Activated CD4-positive, alpha-beta T cell treated with anti-CD3 and anti-CD28 coated beads for 48 hours (primary cell): ENCODE results near the gene PPFIA2.

ENCODE experiments used
- DNase-seq: peaks from one replicate; pipeline ENCODE4 v3.0.0-alpha.2; 2020

PPFIA2 gene

GRCh38 chr12:81542065-81543010 lies 216.8 kb downstream of the PPFIA2 start:
- DNase-seq, result no peak

GRCh38 chr12:81541121-81541520 lies 218.0 kb downstream of the PPFIA2 start:
- DNase-seq, result no peak

DNA sequence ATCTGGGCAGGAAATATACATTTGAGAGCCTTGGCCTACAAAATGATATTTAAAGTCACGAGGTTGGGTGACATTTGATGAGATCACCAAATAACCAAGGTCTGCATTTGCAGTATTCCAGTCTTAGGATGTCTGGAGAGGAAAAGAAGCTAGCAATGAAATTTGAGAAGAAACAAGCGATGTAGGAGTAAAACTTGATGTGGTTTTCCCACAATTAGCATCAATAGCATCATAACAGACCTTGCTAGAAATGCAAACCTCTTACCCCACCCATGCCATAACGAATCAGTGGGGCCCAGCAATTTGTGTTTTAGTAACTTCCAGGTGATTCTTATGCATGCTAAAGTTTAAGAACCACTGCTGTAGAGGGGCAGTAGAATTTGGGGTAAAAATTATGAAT lies 219.9 kb downstream of the PPFIA2 start:
- DNase-seq, result no peak

- DNase-seq, result no peak
These were observed 226.1 kb downstream of the PPFIA2 start for GRCh38 chr12:81533054-81533453.

GRCh38 chr12:81530352-81530751 lies 228.8 kb downstream of the PPFIA2 start:
- DNase-seq, result no peak

DNA sequence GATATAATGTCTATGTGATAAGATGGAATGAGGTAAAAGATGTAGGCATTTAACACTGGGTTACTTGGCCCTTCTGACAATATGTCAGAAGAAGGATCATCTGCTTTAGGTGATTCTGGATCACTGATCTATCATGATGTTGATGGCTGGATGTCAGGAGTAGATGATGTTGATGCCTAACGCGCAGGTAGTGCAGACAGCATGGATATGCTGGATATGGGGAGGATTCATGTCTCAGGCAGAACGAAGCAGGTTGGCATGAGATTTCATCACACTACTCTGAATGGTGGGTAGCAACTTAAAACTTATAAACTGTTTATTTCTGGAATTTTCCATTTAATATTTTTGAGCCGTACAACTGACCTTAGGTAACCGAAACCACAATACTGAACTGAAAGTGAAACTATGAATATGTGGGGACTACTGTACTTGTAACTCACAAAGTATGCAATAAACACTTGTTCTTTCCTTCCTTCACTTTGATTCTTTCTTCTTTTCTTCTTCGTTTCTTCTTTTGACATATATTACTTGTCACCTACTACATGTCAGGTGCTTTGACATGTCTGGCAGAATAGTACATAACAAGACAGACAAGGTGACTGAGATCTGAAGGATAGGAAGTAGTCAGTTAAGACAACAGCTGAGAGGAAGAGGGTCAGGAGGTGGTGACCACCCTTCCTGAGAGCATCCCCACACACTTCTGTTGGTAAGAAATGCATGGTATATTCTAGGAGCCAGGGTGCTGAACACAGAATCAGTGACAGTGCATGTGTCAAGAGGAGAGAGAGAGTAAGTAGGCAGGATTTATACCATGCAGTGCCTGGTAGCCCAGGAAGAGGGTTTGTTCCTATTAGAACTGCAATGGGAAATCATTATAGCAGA lies 238.8 kb downstream of the PPFIA2 start:
- DNase-seq, result no peak

DNA sequence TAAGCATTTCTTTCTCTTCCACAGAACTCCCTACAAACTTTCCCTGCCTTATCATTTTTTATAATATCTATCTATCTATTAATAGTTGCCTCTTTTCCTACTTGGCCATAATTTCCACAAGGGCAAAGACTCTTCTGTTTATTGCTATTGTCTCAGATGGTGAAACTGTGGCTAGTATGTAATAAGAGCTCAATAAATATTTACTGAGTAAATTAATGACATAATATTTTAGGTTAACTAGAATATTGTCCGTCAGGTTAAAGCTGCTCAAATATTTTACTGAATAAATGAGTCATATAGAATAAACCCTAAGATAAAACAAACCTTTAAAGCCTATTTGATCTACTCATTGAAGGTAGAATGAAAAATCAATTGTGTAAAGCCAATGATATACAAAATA lies 240.5 kb downstream of the PPFIA2 start:
- no peak for DNase-seq

DNA sequence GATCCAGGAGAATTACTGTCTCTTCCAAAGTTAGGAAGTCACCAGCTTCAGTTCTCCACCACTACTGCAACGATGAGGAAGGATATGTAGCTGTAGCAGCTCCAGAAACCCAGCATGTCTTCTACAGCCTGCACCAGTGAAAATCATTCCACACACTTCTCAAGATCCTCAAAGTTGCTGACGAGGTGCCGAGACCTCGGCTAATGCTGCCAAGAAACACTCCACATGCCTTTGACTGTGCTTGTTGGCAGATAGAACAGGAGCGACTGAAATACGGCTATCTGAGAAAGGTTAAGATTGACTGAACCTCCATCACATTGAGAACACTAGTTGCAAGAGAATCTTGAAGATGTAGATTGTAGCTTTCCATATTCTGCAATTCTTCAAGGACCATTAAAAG lies 241.9 kb downstream of the PPFIA2 start:
- no peak for DNase-seq

- no peak for DNase-seq
These were observed 256.0 kb downstream of the PPFIA2 start for GRCh38 chr12:81502912-81503695.

DNA sequence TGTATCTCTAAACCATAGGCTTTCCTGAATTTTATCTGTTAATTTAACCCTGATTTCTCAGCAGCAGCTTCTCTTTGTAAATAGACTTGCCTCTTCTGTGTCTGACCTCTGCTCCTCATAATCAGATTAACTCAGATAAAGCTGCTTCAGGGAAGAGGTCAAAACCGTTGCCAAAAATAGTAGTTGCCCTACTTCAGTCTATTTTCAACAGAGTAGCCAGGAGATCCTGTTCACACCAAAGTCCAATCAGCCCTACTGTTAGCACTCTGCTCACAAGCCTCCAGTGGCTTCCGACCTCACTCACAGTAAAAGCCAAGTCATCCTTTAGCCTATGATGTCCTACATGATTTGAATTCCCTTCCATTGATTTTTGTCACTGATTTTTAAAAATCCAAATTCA lies 258.4 kb downstream of the PPFIA2 start:
- DNase-seq, result no peak

- no peak for DNase-seq
These were observed 259.3 kb downstream of the PPFIA2 start for GRCh38 chr12:81499809-81500208.

- DNase-seq, result no peak
These were observed 266.9 kb downstream of the PPFIA2 start for GRCh38 chr12:81492131-81492720.

- no peak for DNase-seq
These were observed 286.2 kb downstream of the PPFIA2 start for GRCh38 chr12:81472934-81473333.

GRCh38 chr12:81470923-81471322 lies 288.2 kb downstream of the PPFIA2 start:
- no peak for DNase-seq

DNA sequence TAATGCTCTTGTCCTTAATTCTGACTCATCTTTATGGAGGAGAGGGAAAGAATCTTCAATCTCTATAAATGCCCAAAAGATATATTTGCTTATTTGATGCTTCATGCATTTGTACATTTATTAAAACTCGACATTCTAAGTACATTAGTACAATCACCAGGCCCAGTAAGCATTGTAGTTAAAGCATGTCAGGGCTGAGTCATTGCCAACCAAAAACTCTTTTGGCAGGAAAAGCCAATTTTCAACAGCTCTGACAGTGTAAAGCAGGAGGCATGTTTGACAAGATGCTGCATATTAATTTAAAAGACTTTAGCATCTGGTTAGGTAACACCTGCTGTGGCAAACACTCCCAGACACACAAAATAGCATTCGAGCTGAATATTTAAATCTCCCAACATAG lies 290.9 kb downstream of the PPFIA2 start:
- no peak for DNase-seq

- no peak for DNase-seq
These were observed 293.3 kb downstream of the PPFIA2 start for GRCh38 chr12:81465876-81466275.

GRCh38 chr12:81465191-81465590 lies 294.0 kb downstream of the PPFIA2 start:
- no peak for DNase-seq

DNA sequence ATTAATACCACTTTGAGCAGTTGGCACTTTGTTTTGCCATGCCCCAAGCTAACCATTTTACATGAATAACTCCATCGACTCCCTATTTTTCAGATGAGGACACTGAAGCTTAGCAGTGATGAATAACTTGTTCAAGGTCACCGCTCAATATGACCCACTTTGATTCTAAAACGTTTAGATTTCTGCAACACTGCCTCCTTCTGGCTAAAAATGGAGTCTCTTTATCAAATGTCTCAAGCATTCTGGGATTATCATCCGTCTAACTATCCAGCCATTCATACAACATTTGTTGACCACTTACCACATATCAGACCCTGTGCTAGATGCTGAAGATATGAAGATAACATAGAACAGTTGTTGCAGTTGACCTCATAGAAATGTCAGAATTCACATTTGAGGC lies 298.0 kb downstream of the PPFIA2 start:
- no peak for DNase-seq

DNA sequence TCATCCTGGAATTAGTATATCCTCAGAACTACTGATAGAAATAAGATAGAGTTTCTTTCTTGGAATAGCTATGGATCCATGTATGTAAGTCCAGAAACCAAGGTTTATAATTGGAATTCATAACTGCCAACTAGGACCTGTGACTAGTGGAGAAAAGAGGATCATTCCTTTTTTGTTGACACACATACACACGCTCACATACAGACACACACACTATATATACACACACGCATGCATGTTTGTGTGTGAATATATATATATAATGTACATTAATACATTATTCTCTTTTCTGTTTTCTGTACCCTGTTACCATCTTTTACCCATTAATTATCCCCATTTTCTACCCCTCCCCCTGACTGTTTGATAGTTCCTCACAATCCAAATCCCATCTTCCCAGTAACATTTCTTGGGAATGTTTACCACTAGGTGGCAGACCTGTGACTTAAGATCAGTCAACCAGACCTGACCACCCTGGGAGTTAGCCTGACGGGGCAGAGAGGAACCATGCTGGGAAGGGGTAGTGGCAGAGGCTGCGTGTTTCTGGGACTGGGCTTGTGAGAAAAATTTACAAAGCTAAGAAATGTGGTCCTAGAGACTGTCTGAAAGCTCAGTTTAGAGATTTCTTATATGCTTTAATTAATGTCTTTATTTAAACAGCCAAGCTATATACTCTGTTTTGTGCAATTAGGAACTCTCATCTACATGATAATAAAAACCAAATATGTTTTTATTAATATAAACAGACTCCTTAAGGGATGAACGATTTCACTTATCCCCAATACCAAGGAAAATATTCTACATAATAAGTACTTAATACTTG lies 308.0 kb downstream of the PPFIA2 start:
- DNase-seq, result no peak

DNA sequence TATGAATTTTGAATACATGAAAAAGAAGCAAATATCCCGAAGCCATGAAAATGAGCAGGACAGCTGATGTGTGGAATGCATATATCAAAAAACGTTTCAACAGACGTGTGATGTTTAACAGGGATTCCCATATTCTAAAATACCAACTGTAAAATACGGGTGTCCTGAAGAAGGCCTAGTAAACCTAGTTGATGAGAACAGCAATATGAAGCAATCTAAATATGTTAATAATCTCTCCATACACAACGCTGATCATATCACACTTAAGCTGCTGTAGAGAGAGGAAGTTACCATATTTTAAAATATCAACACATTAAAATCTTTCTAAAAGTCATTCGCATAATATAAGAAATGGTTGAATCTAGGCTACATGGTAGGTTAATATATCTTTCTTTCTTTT lies 317.5 kb downstream of the PPFIA2 start:
- DNase-seq, result no peak

GRCh38 chr12:81440001-81440400 lies 319.1 kb downstream of the PPFIA2 start:
- no peak for DNase-seq

DNA sequence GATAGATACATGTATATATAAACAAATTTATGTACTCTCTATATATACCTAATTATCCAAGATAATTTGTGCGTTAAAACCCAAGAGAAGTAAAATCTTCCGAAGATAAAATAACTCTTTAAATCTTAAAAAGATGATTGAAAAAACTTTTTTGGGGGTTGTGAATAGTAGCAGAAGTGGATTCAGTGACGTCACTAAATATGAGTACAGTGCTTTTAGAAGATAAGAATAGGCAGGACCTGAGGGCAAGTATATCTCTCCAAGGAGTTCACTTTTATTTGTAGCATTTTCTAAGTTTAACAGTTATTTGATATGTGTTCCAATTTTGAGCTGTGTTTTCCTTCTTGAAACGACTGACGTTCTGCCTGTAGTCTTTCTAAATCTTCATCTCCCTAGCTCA lies 319.8 kb downstream of the PPFIA2 start:
- DNase-seq, result no peak
